ENCODE results near the gene TEP1.
A peak's percentile ranks its signal among the peaks of the same experiment; 100 is the strongest.

TEP1 gene

DNA sequence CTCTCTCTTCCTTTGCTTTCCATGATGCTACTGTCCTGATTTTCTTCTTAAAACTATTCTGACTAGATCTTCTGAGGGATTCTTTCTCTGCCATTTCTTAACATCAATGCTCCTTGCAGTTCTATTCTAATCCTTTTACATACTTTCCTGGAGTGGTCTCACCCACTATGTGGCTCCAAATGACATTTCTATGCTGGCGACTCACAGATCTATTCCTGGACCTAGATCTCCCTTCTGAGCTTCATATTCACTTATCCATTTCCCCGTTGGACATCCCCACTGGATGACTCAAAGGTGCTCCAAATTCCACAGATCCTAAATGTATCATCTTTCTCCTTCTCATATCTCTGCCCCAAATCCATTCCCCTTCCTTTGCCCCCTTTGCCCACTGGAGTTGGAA, 4.1 kb downstream of the TEP1 start:
- DNase-seq: peak; percentile 12
- in situ Hi-C loops (cut with HindIII; ENCODE audit: low pct_ligation_motif_present, low sequenced_read_pairs): no loop called here
- Histone ChIP-seq H3K27ac (no peak overlapping the region), H3K36me3 (replicated peaks) (peaks cover 33% of the 10 kb centered on the region), H3K4me3 (ENCODE audit: low read depth, low read length) (no peak overlapping the region), H3K27me3 (replicated peaks) (no peaks in the 10 kb centered on the region)
- TF ChIP-seq, protein P1, sequence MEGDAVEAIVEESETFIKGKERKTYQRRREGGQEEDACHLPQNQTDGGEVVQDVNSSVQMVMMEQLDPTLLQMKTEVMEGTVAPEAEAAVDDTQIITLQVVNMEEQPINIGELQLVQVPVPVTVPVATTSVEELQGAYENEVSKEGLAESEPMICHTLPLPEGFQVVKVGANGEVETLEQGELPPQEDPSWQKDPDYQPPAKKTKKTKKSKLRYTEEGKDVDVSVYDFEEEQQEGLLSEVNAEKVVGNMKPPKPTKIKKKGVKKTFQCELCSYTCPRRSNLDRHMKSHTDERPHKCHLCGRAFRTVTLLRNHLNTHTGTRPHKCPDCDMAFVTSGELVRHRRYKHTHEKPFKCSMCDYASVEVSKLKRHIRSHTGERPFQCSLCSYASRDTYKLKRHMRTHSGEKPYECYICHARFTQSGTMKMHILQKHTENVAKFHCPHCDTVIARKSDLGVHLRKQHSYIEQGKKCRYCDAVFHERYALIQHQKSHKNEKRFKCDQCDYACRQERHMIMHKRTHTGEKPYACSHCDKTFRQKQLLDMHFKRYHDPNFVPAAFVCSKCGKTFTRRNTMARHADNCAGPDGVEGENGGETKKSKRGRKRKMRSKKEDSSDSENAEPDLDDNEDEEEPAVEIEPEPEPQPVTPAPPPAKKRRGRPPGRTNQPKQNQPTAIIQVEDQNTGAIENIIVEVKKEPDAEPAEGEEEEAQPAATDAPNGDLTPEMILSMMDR (IDR thresholded peaks at IDR 0.05; ENCODE audit: low read depth, low read length, missing control alignments): no peak

DNA sequence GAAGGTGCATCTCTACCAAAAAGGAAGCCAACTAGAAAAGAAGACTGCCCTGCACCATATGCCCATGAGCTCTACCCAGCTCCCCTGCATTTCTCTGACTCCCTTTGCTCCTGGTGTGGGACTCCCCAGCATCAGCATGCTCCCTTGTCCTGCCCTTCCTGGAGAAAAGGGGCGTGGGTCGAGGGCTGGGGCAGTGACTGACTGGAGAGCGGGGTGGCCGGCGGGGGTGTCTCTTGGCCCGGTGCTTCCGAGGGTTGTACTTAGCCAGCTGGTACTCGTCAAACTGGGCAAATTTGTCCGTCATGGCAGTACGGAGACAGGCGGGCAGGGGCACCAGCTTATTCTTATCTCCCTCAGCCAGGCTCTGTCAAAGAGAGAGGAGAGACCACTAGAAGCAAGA, 9.8 kb downstream of the TEP1 start:
- in situ Hi-C loops (cut with HindIII; ENCODE audit: low pct_ligation_motif_present, low sequenced_read_pairs): no loop called here
- peaks cover 74% of the 10 kb centered on the region for H3K36me3 ChIP-seq (replicated peaks)
- no peak overlapping the region for H3K27ac ChIP-seq
- no peak for DNase-seq
- no peak overlapping the region for H3K4me3 ChIP-seq (ENCODE audit: low read depth, low read length)
- no peaks in the 10 kb centered on the region for H3K27me3 ChIP-seq (replicated peaks)
- TF ChIP-seq, protein P1 (IDR thresholded peaks at IDR 0.05; ENCODE audit: low read depth, low read length, missing control alignments): no peak

DNA sequence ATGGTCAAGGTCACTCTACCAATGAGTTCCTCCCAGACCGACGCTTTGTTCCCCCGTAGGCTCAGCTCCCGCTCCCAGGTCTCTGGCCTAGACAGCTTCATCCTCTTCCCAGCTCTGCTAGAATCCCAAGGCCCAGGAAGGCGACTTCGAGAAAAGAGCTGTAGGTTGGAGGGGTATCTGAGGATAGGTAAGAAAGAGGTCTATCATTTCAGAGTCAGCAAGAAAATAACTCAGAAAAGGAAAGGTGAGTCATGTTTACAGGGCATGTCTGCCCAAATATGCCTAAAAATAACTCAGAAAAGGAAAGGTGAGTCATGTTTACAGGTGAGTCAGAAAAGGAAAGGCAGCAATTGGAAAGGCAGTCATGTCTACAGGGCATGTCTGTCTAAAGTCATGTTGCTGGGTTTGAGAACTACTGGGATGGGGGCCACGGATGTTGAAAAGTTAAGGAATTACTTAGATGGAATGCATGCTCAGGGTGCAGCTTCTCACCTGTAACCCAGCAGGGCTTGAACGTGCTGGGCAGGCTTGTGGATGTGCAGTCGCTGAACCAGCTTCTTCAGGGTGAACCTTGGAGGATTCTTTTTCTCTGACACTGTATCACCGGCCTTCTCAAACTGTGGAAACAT, 12.2 kb downstream of the TEP1 start:
- in situ Hi-C loops (cut with HindIII; ENCODE audit: low pct_ligation_motif_present, low sequenced_read_pairs): no loop called here
- H3K27me3 ChIP-seq (replicated peaks): no peaks in the 10 kb centered on the region
- no peak overlapping the region for H3K4me3 ChIP-seq (ENCODE audit: low read depth, low read length)
- no peak for DNase-seq
- H3K36me3 ChIP-seq (replicated peaks): peaks cover 73% of the 10 kb centered on the region
- no peak overlapping the region for H3K27ac ChIP-seq
- TF ChIP-seq, protein P1 (IDR thresholded peaks at IDR 0.05; ENCODE audit: low read depth, low read length, missing control alignments): no peak

DNA sequence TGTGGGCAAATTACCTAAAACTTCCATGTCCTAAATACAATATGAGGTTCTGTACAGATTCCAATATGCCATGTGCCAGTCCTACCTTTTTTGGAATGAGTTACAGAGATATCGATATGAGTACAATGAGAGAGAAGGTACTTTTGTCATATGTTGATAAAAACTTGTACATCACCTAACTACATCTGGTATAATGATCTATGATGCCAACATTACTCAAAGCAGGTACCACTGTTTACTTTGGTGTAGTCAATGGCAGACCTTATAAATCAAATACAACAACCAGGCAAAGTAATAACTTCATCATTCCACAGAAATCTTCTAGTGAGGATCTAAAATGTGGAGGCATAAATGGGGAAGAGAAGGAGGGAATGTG, 12.7 kb downstream of the TEP1 start:
- H3K4me3 ChIP-seq (ENCODE audit: low read depth, low read length): no peak overlapping the region
- in situ Hi-C loops (cut with HindIII; ENCODE audit: low pct_ligation_motif_present, low sequenced_read_pairs): no loop called here
- TF ChIP-seq, protein P1 (IDR thresholded peaks at IDR 0.05; ENCODE audit: low read depth, low read length, missing control alignments): no peak
- H3K27ac ChIP-seq: no peak overlapping the region
- peaks cover 72% of the 10 kb centered on the region for H3K36me3 ChIP-seq (replicated peaks)
- no peak for DNase-seq
- H3K27me3 ChIP-seq (replicated peaks): no peaks in the 10 kb centered on the region

DNA sequence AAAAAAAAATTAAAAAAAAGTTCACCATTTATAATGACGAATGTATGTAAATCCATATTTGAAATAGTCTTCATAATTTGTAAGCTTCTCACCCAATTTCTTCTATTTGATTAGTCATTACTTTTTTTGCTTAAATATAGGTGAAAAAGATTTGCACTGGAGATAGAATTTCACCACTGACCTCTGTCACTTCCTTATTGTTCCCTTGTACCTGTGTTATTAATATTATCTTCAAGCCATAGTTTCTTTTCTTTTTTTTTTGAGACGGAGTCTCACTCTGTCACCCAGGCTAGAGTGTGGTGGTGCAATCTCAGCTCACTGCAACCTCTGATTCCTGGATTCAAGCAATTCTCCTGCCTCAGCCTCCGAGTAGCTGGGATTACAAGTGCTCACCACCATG, 15.8 kb downstream of the TEP1 start:
- Histone ChIP-seq H3K4me3 (ENCODE audit: low read depth, low read length) (no peak overlapping the region), H3K27me3 (replicated peaks) (no peaks in the 10 kb centered on the region), H3K27ac (no peak overlapping the region), H3K36me3 (replicated peaks) (peaks cover 59% of the 10 kb centered on the region)
- no peak for DNase-seq
- TF ChIP-seq, protein P1 (IDR thresholded peaks at IDR 0.05; ENCODE audit: low read depth, low read length, missing control alignments): no peak
- in situ Hi-C loops (cut with HindIII; ENCODE audit: low pct_ligation_motif_present, low sequenced_read_pairs): no loop called here

DNA sequence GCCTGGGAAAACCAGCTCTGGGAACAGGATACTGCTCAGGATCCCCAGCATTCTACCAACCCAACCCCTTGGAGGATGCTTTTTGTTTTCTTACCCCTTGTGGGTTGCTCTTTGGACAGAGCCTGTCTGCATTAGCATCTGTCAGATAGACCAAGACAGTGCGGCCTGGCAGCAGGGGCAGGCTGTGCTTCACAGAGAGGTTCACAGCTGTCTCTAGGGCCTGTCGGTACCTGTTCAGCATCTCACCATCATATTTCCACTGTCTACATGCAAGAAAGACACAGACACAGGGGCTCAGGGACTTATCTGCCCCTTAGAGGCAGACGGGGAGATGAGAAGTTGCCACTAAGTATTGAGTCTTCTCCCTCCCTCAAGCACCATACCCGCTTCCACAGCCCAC, 21.8 kb downstream of the TEP1 start:
- Histone ChIP-seq H3K27ac (no peak overlapping the region), H3K36me3 (replicated peaks) (peaks cover 76% of the 10 kb centered on the region), H3K4me3 (ENCODE audit: low read depth, low read length) (no peak overlapping the region), H3K27me3 (replicated peaks) (no peaks in the 10 kb centered on the region)
- DNase-seq: no peak
- in situ Hi-C loops (cut with HindIII; ENCODE audit: low pct_ligation_motif_present, low sequenced_read_pairs): no loop called here
- TF ChIP-seq, protein P1 (IDR thresholded peaks at IDR 0.05; ENCODE audit: low read depth, low read length, missing control alignments): no peak

Data from brain microvascular endothelial cell (primary cell).